GM19035 (cell line): ENCODE results near the gene CGA.
"Not testable (repeated sequence)": the region's sequence is repeated elsewhere in the genome, so short reads cannot be mapped to it uniquely, and the experiment has no call there.

Experiments
- ATAC-seq: cut with Tn5 transposase; IDR thresholded peaks from one replicate; pipeline ENCODE4 v1.9.1; 2021; ENCODE audit not compliant: unreplicated experiment

Gene CGA

GRCh38 chr6:87095087-87095509 lies at the start of gene CGA:
CGA (minus strand) TSS chr6:87095106; CDS start chr6:87088200, 6,906 bp downstream.
- ATAC-seq, result no peak

DNA sequence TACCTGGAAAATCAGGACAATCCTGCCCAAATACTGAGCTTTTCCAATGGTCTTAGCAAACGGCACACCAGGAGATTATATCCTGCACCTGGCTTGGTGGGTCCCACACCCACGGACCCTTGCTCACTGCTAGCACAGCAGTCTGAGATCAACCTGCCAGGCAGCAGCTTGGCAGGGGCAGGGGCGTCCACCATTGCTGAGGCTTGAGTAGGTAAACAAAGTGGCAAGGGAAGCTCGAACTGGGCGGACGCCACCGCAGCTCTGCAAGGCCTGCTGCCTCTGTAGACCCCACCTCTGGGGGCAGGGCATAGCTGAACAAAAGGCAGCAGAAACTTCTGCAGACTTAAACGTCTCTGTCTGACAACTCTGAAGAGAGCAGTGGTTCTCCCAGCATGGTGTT lies 45.0 kb upstream of the CGA start:
- not testable (repeated sequence) for ATAC-seq

DNA sequence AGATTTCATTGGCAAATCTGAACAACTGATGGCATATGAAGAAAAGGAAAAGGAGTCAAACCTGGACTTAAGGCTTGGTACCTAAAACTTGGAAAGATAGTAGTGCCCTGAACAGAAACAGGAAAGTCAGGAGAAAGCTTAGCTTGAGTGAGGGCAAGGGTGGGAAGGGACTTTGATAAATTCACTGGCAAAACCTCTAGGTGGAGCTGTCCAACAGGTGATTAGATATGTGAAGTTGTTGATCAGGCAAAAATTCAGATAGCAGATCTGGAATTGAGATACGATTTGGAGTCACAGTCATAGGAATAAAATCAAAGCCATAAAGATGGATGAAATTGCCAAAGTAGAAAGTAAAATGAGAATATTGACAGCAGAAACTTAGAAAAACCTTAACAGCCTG lies 44.3 kb upstream of the CGA start:
- ATAC-seq, result peak; percentile 85

GRCh38 chr6:87136963-87137362 lies 42.1 kb upstream of the CGA start:
- no peak for ATAC-seq

- ATAC-seq, result no peak
These were observed 32.8 kb upstream of the CGA start for GRCh38 chr6:87127737-87128136.

DNA sequence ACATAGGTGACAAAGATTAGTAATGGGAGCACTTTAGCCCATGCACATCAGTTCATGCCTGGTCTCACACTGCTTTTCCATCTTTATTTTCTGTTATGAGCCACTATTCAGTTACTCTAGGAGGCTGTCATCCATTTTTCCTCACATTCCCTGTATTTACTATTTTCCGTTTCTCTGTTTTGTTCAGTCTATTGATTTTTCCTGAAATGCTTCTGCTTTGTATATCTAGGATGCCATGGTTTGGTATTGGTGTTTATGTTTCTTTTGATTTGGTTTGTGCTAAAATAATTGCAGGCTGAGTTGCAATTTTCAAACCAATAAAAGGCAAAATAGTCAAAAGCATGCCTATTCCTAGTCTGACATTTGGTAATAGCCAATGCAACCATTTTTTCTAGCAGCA lies 31.6 kb upstream of the CGA start:
- ATAC-seq, result no peak

GRCh38 chr6:87124074-87124473 lies 29.2 kb upstream of the CGA start:
- no peak for ATAC-seq

GRCh38 chr6:87122477-87122876 lies 27.6 kb upstream of the CGA start:
- no peak for ATAC-seq

DNA sequence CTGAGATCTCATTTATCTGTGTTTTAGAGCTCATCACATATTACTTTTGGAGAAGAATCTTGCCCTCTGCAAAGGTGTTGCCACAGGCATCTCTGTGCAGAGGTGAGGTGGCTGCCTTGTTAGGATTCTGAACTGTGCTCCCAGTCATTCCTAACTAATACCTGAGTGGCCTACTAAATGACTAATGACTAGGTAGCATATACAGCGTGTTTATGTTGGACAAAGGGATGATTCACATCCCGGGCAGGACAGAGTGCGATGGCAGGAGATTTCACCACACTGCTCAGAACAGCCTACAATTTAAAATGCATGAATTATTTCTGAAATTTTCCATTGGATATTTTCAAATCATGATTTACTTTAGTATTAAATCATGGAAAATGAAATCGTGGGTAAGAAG lies 23.1 kb upstream of the CGA start:
- no peak for ATAC-seq

GRCh38 chr6:87116922-87117321 lies 22.0 kb upstream of the CGA start:
- no peak for ATAC-seq

DNA sequence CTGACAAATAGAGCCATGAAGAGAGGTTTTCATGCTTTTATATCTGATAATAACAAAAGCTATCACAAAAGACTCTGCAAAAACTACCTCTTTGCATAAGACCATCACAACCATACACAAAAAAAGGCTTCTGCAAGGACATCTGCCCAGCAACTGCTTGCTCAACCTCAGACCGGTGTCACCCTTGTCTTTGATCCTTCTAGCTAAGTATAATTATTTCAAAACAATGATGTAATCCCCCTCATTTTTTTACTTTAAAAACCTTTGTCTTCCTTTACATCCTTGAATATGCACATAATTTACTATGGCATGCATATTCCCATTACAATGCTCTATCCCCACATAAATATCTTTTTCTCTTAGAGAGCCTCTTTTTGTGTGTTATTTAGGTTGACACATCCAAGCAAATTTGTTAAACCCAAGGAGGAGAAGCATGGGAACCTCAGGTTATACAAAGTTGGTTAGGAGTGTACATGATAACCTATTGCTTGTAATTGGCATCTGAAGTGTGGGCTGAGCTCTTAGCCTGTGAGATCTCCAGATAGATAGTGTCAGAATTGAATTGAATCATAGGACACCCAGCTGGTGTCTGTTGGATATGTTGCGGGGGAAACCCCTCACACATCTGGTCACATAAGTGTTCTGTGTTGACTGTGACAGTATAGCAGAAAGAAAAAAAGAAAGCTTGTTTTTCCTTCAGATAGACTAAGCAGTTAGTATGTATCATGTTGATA lies 20.7 kb upstream of the CGA start:
- ATAC-seq, result peak; percentile 99

DNA sequence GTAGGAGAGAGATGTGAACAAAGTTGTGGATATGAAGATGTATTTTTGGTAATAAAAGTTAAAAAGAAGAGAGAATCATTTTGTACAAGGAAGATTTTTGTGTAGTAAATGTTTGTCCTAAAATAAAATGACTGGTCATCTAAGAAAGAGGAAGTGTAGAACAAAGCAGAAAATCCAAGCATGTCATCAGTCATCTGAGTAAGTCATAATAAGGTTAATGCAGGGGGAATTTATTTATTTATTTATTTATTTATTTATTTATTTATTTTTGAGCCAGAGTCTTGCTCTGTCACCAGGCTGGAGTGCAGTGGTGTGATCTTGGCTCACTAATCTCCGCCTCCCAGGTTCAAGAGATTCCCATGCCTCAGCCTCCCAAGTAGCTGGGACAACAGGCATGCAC lies 15.7 kb upstream of the CGA start:
- ATAC-seq, result no peak

DNA sequence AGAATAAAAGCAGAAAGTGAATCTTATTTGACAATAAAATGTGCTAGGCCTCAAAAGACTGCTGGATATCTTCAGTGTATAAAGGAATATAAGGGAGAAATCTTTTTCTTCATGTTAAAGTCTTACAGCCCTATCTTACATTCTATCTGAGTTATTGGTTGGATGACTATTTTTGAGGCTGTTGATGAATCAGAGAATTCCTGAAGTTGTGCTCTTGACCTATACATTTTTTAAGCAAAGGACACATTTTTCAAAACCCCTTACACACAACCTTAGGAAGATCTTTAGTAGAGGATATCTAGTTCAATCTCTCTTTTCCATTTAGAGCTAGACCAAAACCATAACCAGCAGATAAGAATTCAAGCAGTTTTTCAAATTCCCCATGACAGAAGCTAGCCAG lies 10.9 kb upstream of the CGA start:
- no peak for ATAC-seq

DNA sequence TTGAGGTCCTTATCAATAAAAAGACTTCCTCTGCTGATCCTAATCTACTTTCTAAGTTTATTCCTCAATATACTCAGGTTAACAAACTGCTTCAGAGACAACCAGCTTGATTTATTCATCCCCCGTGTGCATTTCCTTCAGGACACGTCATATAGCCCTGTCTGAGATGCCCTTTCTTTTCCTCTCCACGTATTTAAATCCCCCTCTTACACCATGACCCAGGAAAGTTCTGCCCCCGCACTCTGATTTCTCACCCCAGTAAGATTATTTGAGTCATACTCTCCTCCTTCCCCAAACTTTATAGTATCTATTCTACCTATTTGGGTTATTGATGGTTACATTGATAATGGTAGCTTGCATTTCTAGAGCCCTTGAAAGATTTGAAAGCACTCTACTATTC lies 9.8 kb upstream of the CGA start:
- no peak for ATAC-seq

DNA sequence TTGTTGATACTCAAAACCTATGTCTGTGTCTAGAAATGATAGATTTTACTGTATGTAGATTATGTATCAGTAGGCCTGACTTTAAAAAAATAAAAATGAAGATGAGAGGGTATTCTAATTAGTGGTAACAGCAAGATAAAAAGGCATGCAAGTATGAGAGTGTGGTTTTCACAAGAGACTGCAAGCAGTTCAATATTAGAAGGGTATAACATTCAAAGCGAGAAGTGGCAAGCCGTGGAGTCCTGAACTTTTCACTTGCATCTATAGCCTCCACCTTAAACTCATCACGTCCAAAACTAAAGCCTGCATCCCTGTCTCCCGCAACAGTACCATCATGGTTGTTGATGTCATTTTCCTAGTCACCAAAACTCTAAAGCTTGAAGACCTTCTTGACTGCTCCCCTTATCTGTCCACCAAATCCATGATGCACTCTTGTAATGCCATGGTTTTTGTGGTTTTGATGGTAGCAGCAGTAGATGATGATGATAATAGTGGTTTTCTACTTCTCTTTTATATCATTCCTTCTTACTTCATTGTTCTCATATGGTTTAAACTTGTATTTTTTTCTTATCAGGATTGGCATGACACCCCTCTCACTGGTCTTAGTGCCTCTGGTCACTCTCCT lies 9.2 kb upstream of the CGA start:
- ATAC-seq, result no peak

DNA sequence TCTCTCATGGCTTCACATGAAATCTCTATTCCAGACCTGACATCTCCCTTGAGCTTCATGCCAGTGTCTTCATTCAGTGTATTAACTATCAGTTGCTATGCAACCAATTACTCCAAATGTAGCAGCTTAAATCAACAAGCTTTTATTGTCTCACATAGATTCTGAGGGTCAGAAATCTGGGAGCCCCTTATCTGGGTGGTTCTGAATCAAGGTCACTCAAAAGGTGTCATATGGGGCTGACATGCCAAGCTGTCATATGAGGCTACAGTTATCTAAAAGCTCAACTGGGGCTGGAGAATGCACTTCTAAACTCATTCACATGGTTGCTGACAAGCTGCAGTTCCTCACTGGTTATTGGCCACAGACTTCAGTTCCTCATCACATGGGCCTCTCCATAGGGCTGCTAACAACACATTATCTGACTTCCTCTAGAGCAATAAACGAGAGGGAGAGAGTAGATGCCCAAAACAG lies 7.3 kb upstream of the CGA start:
- no peak for ATAC-seq

- no peak for ATAC-seq
These were observed 6.2 kb upstream of the CGA start for GRCh38 chr6:87101067-87101466.

DNA sequence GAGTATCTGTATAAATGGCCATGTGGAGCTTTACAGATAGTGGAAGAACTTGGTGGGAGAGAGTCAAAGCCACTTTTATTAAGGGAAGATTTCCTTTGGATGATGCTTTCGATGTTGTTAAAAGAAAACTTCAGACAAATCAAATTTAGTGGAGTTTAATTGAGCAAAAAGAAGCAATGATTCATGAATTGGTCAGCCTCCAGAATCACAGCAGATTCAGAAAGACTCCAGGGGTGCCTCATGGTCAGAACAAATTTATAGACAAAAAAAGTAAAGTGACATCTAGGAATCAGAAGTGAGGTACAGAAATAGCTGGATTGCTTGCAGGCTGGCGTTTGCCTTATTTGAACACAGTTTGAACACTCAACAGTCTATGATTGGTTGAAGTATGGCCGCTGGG lies 5.3 kb upstream of the CGA start:
- ATAC-seq, result no peak

GRCh38 chr6:87099472-87099871 lies 4.6 kb upstream of the CGA start:
- peak; percentile 92 for ATAC-seq

DNA sequence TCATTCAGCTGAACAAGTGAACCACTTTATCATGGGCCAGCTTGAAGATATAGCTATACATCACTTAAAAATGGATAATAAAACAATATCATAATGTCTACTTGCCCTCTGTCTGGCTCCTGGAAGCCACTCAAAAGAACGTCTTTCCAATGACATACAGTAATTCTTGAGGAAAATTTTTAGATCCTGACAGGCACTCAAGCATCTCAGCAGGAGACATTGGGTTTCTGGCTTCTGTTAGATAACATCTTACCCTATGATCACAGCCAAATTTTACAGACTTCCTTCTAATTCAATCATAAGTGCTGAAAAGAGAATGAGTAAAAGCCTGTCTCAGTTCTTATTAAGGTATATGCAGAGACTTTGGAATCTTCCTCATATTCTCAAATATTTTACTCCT lies 330 bp downstream of the CGA start:
- ATAC-seq, result no peak

DNA sequence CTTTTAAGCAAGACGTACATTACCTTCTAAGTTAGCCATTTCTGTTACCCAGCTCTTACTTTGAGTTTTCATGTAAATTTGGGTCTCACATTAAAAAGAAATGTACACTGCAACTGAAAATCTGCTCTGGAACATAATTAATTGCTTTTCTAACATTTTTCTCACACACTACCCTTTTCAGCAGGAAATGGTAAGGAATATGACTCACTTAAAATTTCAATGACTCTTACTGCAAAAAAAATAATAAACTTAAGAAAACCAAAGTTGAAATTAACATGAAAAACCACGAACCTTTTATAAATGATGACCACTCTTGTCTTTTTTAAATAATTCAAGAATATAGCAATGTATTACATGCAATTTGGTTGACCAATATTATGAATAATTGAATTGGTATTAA lies 1.3 kb downstream of the CGA start:
- ATAC-seq, result no peak

GRCh38 chr6:87093199-87093598 lies 1.7 kb downstream of the CGA start:
- no peak for ATAC-seq

- ATAC-seq, result no peak
These were observed 2.5 kb downstream of the CGA start for GRCh38 chr6:87092435-87092834.
